Measurements from ENCODE around the gene GRIA2.

Gene GRIA2

DNA sequence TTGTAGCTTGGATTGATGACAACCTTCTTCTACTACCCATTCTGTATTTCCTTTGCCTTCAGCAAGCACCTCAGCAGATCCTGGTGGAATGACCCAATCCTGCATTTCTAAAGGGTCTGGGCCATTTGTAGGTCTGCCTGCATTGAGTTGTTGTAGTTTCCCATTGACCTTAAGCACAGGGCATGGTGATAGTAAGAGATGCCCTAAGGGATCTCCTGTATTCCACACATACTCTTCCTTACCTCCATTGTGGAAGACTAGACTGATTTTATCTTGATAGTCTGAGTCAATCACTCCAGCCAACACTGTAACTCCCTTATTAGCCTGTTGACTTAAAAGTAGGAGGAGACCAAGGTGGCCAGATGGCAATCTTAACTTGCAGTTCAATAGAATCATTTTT is 184.5 kb downstream of the GRIA2 start:
- no peak for DNase-seq

Data from amniotic stem cell (primary cell).